Epithelial cell of prostate (primary cell): ENCODE data around the gene DGKZ.
"Not testable (repeated sequence)": the region's sequence is repeated elsewhere in the genome, so short reads cannot be mapped to it uniquely, and the experiment has no call there.

Experiments
- DNase-seq: peaks from one replicate; pipeline ENCODE4 v3.0.0-alpha.2; 2011; ENCODE audit warnings: low read depth, low spot score
- H3K27ac ChIP-seq: fragments of 450-650 bp; 2 replicates; pipeline ENCODE4 v1.5.1; 2017; ENCODE audit warnings: mild to moderate bottlenecking

Gene DGKZ

GRCh38 chr11:46378296-46378695 is 31.0 kb downstream of the DGKZ start:
- no peak overlapping the region for H3K27ac ChIP-seq

DNA sequence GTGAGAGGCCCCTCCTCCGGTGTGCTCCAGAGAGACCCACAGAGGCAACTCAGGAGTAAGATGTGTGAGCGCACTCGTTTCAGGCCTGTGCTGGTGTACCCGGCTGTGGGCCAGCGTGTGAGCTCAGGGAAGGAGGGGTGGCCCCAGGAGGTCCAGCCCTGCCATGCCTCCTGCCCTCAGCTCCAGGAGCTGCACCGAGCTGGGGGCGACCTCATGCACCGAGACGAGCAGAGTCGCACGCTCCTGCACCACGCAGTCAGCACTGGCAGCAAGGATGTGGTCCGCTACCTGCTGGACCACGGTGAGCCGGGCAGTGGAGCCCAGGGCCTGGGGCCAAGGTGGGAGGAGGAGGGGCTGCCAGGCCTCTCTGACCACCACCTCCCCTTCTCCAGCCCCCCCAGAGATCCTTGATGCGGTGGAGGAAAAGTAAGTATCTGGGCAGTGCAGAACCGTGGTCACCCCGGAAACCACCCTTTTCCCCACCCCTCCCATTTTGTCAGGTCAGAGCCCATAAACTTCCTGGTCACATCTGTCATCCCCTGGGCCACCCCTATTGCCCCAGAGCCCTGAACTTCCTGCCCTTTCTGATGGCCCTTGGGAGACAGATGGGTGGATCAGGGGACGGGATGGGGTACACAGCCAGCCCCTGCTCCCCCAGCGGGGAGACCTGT is 31.7 kb downstream of the DGKZ start:
- no peak overlapping the region for H3K27ac ChIP-seq
- no peak for DNase-seq

More at GRCh38 chr11:46378296-46378695, 31.0 kb downstream of the DGKZ start:
- no peak for DNase-seq

DNA sequence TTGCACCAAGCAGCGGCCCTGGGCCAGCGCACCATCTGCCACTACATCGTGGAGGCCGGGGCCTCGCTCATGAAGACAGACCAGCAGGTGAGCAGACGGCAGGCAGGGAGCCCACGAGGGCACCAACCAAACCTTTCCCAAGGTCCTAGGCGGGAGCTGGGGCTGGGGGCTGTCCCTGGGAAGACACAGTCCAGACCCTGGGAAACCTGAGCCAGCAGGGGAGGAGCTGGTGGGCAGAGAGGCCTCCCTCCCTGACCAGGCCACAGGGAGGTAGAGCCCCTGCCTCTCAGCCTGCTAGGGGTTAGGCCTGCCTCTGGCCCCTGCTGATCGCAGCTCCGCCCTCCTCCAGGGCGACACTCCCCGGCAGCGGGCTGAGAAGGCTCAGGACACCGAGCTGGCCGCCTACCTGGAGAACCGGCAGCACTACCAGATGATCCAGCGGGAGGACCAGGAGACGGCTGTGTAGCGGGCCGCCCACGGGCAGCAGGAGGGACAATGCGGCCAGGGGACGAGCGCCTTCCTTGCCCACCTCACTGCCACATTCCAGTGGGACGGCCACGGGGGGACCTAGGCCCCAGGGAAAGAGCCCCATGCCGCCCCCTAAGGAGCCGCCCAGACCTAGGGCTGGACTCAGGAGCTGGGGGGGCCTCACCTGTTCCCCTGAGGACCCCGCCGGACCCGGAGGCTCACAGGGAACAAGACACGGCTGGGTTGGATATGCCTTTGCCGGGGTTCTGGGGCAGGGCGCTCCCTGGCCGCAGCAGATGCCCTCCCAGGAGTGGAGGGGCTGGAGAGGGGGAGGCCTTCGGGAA is 32.4 kb downstream of the DGKZ start:
- DNase-seq, H3K27ac ChIP-seq: not testable (repeated sequence)

DNA sequence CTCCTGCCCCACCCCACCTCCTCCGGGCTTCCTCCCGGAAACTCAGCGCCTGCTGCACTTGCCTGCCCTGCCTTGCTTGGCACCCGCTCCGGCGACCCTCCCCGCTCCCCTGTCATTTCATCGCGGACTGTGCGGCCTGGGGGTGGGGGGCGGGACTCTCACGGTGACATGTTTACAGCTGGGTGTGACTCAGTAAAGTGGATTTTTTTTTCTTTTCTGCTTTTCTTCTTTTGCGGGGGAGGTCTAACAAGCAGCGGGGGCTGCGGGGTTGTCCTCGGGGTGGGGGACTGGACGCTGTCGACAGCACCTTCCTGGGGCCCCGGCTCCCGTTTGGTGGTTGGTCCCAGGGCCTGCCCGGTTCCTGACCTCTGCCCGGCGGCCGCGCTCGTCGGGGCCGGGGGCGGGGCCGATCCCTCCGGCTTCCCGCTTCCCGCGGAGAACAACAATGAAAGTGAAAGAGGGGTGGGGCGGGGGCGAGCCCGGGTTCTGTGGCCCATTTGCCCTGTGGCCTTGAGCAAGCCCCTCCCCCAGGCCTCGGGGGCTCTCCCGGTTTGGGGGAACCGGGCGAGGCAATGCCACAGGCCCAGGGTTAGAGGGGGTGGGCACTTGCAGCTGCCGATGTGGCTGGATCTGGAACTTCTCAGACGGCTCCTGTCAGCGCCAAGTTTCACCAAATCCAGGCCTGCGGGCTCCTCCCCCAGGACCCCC is 33.2 kb downstream of the DGKZ start:
- no peak overlapping the region for H3K27ac ChIP-seq
- DNase-seq, result no peak

DNA sequence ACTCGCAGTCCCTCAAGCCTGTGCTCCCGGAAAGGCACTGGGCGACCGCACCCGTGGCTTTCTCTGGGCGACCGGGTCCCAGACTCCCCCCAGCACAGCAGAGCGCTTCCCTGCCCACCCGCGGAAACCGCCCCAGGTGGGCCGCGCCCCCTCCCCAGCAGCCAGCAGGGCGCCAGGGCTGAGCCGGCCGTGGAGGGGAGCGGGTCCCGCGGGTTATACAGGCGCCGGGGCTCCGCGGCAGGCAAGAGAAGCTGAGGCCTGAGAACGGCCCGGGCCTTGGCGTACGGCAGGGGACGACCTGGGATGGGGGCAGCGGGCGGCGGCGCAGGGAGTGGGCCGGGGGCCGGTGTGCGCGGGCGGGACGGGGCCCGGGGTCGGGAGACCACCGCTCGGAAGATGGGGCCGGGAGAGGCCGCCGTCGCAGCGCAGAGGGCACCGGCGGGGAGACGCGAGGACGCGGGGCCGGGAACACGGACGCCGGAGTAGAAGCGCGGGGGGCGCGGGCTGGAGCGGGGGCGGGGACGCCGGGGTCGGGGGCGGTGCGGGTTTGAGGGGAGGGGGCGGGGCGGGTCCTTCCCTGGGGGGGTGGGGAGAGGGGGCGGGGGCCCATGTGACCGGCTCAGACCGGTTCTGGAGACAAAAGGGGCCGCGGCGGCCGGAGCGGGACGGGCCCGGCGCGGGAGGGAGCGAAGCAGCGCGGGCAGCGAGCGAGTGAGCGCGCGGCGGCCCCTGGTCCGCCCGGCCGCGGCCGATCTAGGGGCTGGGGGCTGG is 34.0 kb downstream of the DGKZ start, which contains the start of gene MDK:
TSS of gene MDK (plus strand) at position 622 of the 771 bp plus-strand sequence. CDS start 389 bp downstream, outside the sequence.
- no peak for DNase-seq
- H3K27ac ChIP-seq, result no peak within 1 kb of the TSS

GRCh38 chr11:46381819-46382645 is 34.8 kb downstream of the DGKZ start:
- no peak overlapping the region for H3K27ac ChIP-seq
- no peak for DNase-seq

DNA sequence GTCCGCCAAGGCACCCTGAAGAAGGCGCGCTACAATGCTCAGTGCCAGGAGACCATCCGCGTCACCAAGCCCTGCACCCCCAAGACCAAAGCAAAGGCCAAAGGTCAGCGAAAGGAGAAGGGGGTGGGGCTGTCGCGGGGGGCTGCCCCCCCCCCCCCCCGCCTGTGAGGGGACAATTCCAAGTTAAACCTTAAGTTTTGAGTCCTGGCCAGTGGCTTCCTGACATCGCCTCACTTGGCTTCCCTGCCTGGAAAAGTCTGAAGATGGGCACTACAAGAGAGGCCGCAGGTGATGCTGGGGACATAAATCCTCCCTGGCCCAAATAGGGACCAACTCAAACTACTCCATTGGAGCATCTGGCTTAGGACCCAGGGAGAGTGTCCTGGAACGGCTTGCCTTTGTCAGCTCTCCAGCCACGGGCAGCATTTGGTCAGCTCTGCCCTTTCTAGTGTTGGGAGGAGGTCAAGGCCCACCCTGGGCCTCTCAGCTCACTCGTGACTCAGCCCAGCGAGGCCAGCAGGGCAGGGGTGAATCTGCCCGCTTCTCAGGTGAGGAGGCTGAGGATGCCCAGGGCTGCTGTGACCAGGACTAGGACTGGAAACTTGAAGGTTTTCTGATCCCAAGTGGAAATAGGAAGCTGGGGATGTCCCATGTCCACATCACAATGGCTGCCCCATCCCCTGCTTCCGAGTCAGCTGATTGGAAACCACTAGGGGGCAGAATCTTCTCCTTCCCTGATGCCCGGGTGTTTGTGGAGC is 35.6 kb downstream of the DGKZ start:
- no peak for DNase-seq
- H3K27ac ChIP-seq, result no peak overlapping the region

- DNase-seq, result no peak
These were observed 36.1 kb downstream of the DGKZ start for GRCh38 chr11:46383404-46383758.

DNA sequence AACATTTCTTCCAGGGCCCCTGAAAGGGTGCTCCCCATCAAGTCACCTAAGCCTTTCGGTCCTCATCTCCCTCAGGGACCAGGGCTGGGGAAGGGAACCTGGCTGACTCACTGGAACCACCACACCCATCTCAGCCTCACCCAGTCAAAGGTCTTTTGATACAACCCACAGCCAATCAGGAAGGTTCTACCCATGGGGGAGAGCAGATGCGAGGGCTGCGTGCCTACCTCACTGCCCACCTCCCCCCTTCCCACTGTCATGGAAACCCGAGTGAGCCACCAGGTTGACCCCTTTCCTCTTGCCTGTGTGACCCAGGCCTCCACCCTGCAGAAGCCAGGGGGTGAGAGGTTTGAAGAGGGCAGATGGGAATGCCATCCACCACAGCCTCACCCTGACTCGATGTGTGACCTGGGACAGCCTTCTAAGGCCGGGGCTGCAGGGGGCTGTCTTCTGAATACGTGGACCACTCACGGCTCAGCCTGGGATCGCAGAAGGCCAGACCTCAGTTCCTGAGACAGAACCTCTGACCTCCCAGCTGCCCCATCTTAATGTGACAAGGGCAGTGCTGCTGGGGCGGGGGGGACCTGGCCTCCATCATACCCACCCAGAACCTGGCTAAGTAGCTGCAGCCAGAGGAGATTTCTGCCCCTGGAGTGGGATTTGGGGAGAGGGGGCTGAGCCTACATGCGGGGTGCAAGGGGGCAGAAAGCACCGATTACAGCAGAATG is 36.9 kb downstream of the DGKZ start:
- DNase-seq, result no peak
- no peak overlapping the region for H3K27ac ChIP-seq

More at GRCh38 chr11:46383404-46383758, 36.1 kb downstream of the DGKZ start:
- H3K27ac ChIP-seq, result no peak overlapping the region

GRCh38 chr11:46385169-46386004 is 38.1 kb downstream of the DGKZ start:
- no peak overlapping the region for H3K27ac ChIP-seq
- no peak for DNase-seq

GRCh38 chr11:46386005-46386578 is 38.8 kb downstream of the DGKZ start:
- no peak overlapping the region for H3K27ac ChIP-seq
- no peak for DNase-seq

DNA sequence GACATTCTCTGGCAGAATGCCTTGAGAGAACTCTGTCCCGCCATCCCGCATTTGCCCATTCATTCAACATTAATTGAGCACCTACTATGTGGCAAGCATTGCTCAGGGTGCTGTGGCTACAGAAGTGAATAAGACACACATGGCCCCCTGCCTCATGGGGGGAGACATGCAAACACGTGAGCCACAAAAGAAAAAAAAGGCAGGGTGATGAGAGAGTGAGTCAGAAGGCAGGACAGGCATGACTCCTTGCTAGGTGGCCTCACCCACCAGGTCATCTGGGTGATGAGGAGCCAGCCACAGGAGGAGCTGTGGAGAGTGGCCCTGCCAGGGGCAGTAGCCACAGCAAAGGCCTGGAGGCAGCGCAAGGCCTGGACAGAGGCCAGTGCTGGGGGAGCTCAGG is 39.4 kb downstream of the DGKZ start:
- H3K27ac ChIP-seq, result no peak overlapping the region
- no peak for DNase-seq

- no peak overlapping the region for H3K27ac ChIP-seq
- DNase-seq, result no peak
These were observed 40.2 kb downstream of the DGKZ start for GRCh38 chr11:46387456-46387855.

GRCh38 chr11:46387919-46388618 is 40.8 kb downstream of the DGKZ start:
- no peak for DNase-seq
- no peak overlapping the region for H3K27ac ChIP-seq

- DNase-seq, result no peak
- H3K27ac ChIP-seq, result no peak overlapping the region
These were observed 41.6 kb downstream of the DGKZ start for GRCh38 chr11:46388619-46389449.
